Endothelial cell (in vitro differentiated cells): ENCODE data around the gene DOCK3. TPM values are rescaled to one million over a fixed set of nuclear protein-coding genes. Genes with fewer than 3 reads are reported as not detected.

Experiments
- DNase-seq: peaks from one replicate; pipeline ENCODE4 v3.0.0; 2021; ENCODE audit warnings: low spot score
- H3K27ac Mint-ChIP-seq: one replicate; pipeline ENCODE4 v1.8.0; 2021; ENCODE audit warnings: mixed read lengths, inconsistent platforms; ENCODE audit not compliant: unreplicated experiment
- H3K27me3 Mint-ChIP-seq: one replicate; pipeline ENCODE4 v1.8.0; 2021; ENCODE audit warnings: mild to moderate bottlenecking, moderate library complexity, mixed read lengths, inconsistent platforms; ENCODE audit not compliant: unreplicated experiment
- H3K36me3 Mint-ChIP-seq: one replicate; pipeline ENCODE4 v1.8.0; 2021; ENCODE audit warnings: mild to moderate bottlenecking, low read depth, mixed read lengths, inconsistent platforms; ENCODE audit not compliant: unreplicated experiment
- H3K4me1 Mint-ChIP-seq: one replicate; pipeline ENCODE4 v1.8.0; 2021; ENCODE audit warnings: mild to moderate bottlenecking, mixed read lengths, inconsistent platforms; ENCODE audit not compliant: unreplicated experiment
- H3K4me3 Mint-ChIP-seq: one replicate; pipeline ENCODE4 v1.8.0; 2021; ENCODE audit warnings: mild to moderate bottlenecking, mixed read lengths, inconsistent platforms; ENCODE audit not compliant: unreplicated experiment
- H3K9me3 Mint-ChIP-seq: one replicate; pipeline ENCODE4 v1.8.0; 2021; ENCODE audit warnings: mixed read lengths, inconsistent platforms; ENCODE audit not compliant: unreplicated experiment
- total RNA-seq: library from RNA; stranded (reverse); fragmentation: NEBNext Ultra II Directional; extraction: Animal tissue kit (Norgen Biotek cat#: 25700); gene quantifications from one replicate; pipeline ENCODE4 v1.2.1, GENCODE V29; 2021; ENCODE audit not compliant: unreplicated experiment
- TF ChIP-seq, protein P1 (sequence below): fragments of 200-600 bp; sonication (generic); IDR thresholded peaks from one replicate; pipeline ENCODE4 v1.5.0; 2021; ENCODE audit warnings: antibody characterized with exemption; ENCODE audit not compliant: unreplicated experiment

The DOCK3 gene
- total RNA-seq, 1 donor from 2014 or later: 1.3 TPM

DNA sequence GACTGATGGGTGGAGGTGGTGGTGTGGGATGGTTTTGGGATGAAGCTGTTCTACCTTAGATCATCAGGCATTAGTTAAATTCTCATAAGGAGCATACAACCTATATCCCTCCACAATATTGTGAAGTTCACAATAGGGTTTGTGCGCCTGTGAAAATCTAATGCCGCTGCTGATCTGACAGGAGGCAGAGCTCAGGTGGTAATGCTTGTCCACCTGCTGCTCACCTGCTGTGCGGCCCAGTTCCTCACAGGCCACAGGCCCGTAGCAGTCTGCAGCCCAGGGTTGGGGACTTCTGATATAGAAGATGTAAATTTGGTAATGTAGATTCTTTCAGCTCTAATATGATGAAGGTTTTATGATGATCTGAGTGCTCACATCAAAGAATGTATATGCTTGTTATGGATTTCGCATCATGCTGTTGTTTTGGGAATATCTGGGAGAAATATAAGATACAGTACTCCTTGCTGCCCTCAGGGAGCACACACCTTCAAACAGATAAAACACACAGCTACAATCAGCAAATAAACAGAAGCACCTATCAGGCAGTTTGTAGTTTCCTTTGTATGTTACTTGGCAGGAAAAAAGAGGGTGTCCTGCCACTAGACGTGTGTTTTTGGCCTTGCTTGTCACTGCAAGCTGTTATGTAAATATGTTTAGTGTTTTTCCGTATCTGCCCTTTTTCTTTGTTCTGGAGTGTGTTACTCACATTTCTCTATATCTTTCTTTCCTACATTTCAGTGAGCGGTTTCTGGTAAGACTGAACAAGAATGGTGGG is 471.3 kb downstream of the DOCK3 start:
- peaks cover 2% of the 10 kb centered on the region for H3K27me3 Mint-ChIP-seq
- no peaks in the 10 kb centered on the region for H3K4me1 Mint-ChIP-seq
- H3K4me3 Mint-ChIP-seq: no peak overlapping the region
- H3K27ac Mint-ChIP-seq: no peak overlapping the region
- H3K36me3 Mint-ChIP-seq: no peaks in the 10 kb centered on the region
- TF ChIP-seq, protein P1, sequence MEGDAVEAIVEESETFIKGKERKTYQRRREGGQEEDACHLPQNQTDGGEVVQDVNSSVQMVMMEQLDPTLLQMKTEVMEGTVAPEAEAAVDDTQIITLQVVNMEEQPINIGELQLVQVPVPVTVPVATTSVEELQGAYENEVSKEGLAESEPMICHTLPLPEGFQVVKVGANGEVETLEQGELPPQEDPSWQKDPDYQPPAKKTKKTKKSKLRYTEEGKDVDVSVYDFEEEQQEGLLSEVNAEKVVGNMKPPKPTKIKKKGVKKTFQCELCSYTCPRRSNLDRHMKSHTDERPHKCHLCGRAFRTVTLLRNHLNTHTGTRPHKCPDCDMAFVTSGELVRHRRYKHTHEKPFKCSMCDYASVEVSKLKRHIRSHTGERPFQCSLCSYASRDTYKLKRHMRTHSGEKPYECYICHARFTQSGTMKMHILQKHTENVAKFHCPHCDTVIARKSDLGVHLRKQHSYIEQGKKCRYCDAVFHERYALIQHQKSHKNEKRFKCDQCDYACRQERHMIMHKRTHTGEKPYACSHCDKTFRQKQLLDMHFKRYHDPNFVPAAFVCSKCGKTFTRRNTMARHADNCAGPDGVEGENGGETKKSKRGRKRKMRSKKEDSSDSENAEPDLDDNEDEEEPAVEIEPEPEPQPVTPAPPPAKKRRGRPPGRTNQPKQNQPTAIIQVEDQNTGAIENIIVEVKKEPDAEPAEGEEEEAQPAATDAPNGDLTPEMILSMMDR: no peak
- DNase-seq: no peak
- no peaks in the 10 kb centered on the region for H3K9me3 Mint-ChIP-seq

DNA sequence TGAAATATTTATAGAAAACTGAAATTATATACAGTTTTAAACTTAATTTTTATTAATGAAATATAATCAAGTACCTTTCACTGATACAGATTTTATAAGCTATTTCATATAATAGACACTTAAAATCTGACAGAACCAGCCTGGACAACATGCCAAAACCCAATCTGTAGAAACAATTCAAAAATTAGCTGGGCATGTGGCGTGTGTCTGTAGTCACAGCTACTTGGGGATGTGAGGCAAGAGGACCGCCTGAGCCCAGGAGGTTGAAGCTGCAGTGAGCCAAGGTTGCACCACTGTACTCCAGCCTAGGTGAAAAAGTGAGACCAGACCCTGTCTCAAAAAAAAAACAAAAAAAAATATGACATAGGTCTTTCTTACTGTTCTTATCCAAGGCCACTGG is 472.1 kb downstream of the DOCK3 start:
- Mint-ChIP-seq H3K27me3 (peaks cover 2% of the 10 kb centered on the region), H3K27ac (no peak overlapping the region), H3K4me1 (no peaks in the 10 kb centered on the region), H3K4me3 (no peak overlapping the region), H3K9me3 (no peaks in the 10 kb centered on the region), H3K36me3 (no peaks in the 10 kb centered on the region)
- TF ChIP-seq, protein P1: no peak
- DNase-seq: no peak

DNA sequence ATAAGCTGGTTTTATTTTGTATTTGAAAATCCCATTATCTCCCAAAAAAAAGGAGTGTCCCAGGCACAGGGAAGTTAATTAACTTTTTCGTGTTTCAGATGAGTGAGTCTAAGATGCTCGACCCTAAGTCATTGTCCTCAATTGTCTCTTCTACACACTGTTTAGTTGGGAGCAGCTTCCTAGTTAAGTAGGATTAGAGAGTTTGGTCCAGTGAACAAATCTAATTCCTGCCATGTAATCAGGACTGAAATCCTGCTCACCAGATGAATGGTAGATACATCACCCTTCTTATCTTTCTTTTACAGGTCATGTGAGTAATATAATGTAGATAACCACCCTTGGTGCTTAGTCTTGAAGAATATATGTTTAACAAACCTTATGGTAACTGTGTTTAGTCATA is 481.4 kb downstream of the DOCK3 start:
- no peak for DNase-seq
- no peaks in the 10 kb centered on the region for H3K9me3 Mint-ChIP-seq
- no peak overlapping the region for H3K4me3 Mint-ChIP-seq
- TF ChIP-seq, protein P1: no peak
- H3K27me3 Mint-ChIP-seq: no peaks in the 10 kb centered on the region
- no peaks in the 10 kb centered on the region for H3K36me3 Mint-ChIP-seq
- H3K27ac Mint-ChIP-seq: no peak overlapping the region
- no peaks in the 10 kb centered on the region for H3K4me1 Mint-ChIP-seq

DNA sequence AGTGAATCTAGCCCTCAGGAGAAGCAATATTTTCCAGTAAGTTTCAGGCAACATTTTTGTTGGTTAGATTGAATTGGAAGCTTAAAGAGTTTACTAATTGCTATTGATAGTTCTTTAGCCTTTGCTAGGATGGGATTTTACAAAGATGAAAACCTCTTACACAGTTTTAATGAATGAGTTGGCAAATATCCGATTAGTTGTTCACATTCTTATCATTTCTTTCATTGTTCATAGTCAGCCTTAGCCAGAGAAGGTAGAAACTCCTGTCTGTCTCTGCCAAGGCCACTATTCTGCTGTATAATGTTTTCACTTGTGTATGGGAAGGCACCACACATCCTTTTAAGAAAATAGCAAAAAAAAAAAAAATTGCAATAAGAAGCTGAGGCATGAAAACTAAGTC is 488.3 kb downstream of the DOCK3 start:
- Mint-ChIP-seq H3K9me3 (no peaks in the 10 kb centered on the region), H3K27me3 (no peaks in the 10 kb centered on the region), H3K4me1 (no peaks in the 10 kb centered on the region), H3K27ac (no peak overlapping the region), H3K36me3 (no peaks in the 10 kb centered on the region), H3K4me3 (no peak overlapping the region)
- no peak for DNase-seq
- TF ChIP-seq, protein P1: no peak

DNA sequence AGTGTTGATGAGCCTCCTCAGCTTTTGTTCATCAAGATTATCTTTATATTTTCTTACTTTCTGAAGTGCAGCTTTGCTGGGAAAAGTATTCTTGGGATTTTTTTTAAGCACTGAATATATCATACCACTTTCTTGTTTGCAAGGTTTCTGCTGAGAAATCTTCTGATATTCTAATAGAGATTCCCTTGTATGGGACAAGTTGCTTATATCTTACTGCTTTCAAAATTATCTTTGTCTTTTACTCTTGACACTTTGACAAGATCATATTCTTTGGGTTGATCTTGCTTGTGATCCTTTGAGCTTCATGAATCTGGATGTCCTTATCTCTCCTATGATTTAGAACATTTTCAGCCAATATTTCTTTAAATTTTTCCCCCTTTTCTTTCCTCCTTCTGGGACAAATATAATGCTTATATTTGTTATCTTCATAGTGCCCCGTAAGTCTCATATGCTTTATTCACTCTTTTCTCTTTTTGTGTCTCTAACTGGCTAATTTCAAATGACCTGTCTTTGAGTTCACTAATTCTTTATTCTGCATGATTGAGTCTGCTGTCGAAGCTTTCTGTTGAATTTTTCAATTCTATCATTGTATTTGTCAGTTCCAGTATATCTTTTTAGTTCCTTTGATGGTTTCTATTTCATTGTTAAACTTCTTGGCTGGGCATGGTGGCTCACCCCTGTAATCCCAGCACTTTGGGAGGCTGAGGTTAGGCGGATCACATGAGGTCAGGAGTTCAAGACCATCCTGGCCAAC is 499.0 kb downstream of the DOCK3 start:
- H3K4me1 Mint-ChIP-seq: no peaks in the 10 kb centered on the region
- TF ChIP-seq, protein P1: no peak
- H3K9me3 Mint-ChIP-seq: peaks cover 5% of the 10 kb centered on the region
- no peak for DNase-seq
- H3K27ac Mint-ChIP-seq: no peak overlapping the region
- peaks cover 2% of the 10 kb centered on the region for H3K27me3 Mint-ChIP-seq
- H3K36me3 Mint-ChIP-seq: peaks cover 8% of the 10 kb centered on the region
- H3K4me3 Mint-ChIP-seq: no peak overlapping the region
